Measurements from ENCODE around the gene JMJD6. TPM values are rescaled to one million over a fixed set of nuclear protein-coding genes. Genes with fewer than 3 reads are reported as not detected.

Gene JMJD6
- total and polyA plus RNA-seq, 2 of the 8 experiments (the other 6 are each of a cell fraction or from before 2014, with no cell fraction given) = 8.6 to 18.6 TPM

DNA sequence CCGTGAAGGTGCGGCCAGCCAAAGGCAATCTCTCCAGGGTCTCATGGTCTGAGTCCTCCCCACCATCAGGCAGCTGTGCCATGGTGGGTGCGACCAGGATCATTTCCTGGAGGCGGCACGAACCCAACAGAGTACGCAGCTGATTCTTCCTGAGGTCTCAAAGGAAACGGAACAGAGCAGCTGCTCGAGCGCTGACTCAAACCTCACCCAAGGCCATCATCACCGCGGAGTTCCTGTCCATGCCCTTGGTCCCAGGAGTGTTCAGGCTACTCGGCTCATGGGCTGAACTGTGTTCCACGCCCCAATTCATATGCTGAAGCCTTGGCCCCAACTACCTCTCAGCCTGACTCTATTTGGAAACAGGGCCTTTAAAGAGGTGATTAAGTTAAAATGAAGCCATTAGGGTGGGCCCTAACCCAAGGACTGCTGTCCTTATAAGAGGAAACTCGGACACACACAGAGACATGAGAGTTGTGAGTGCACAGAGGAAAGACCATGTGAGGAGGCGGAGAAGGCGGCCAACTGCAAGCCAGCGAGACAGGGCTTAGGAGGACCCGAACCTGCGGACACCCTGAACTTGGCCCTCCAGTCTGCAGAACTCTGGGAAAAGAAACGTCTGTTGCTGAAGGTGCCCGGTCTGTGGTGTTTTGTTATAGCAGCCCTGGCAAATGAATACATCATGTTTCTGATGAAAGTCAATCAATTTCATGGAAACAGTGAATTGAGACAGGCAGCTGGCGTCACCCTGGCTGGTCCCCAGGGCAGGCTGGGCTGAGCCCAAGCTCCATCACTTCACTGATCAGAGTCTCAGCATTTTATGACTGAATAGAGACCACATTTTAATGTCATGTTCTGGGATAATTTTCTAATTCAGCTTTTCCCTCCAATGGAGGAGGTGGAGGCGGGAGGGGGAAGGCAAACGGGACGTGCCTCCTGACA is 29.4 kb downstream of the JMJD6 start:
- Histone ChIP-seq H3K14ac (ENCODE audit: insufficient read length) (no peak overlapping the region), H3K18ac (ENCODE audit: extremely low read depth, low read length) (peak overlapping the region; percentile 78; the same call in 1 of the 2 replicates), H4K20me1 (replicated peaks in 1 of 2; ENCODE audit: control insufficient read depth in 1 of 2, insufficient read depth in 2 of 2, low read length in 2 of 2) (no peaks in the 10 kb centered on the region), H3K23ac (ENCODE audit: insufficient read length) (no peak overlapping the region), H2BK20ac (ENCODE audit: low read length) (no peak overlapping the region), H3K4me1 (replicated peaks in 1 of 4; ENCODE audit: control insufficient read depth in 3 of 4, insufficient read depth in 4 of 4, low read length in 3 of 4) (peaks cover 0 to 29% (median 23%) of the 10 kb centered on the region in 4 experiments; a peak in 6 of 7 replicates), H3K79me1 (ENCODE audit: low read depth, low read length) (peaks cover 3% of the 10 kb centered on the region; the same call in 1 of the 2 replicates), H2AFZ (ENCODE audit: low read length) (no peak overlapping the region), H3K9me3 (ENCODE audit: insufficient read depth in 2 of 2, low read depth in 1 of 2, low read length in 1 of 2) (no peaks in the 10 kb centered on the region), H2BK12ac (ENCODE audit: low read depth, low read length) (peak overlapping the region; percentile 6; the same call in 1 of the 2 replicates), H2BK5ac (ENCODE audit: low read depth, low read length) (no peak overlapping the region; the same call in 1 of the 2 replicates), H3K9ac (replicated peaks in 1 of 4; ENCODE audit: extremely low read depth in 1 of 4, low read depth in 3 of 4, low read length in 3 of 4) (no peak overlapping the region), H4K5ac (ENCODE audit: insufficient read length, low read depth, low read length) (no peak overlapping the region), H3K56ac (replicated peaks; ENCODE audit: insufficient read length, low read depth, low read length) (no peak overlapping the region), H3K4me3 (ENCODE audit: extremely low read depth in 1 of 4, insufficient read depth in 2 of 4, low read depth in 3 of 4, low read length in 4 of 4) (no peak overlapping the region), H2BK120ac (replicated peaks; ENCODE audit: low read depth, low read length) (peak overlapping the region; percentile 33), H2BK15ac (ENCODE audit: low read length) (peak overlapping the region; percentile 29; the same call in 1 of the 2 replicates), H3K27ac (ENCODE audit: low read depth, low read length) (no peak overlapping the region), H3K4me2 (ENCODE audit: insufficient read depth in 1 of 2, low read depth in 2 of 2, low read length in 2 of 2) (peak overlapping the region; percentile 28 to 36; a peak in 2 of 4 replicates), H3K79me2 (ENCODE audit: control insufficient read depth in 1 of 2, insufficient read depth in 2 of 2, low read length in 2 of 2) (no peaks in the 10 kb centered on the region), H4K91ac (replicated peaks; ENCODE audit: insufficient read length, low read length) (no peak overlapping the region), H3K4ac (replicated peaks; ENCODE audit: insufficient read length, low read depth, low read length) (no peak overlapping the region), H4K8ac (ENCODE audit: extremely low read depth, insufficient read depth, low read length) (no peak overlapping the region), H3K23me2 (ENCODE audit: low read depth, low read length) (no peaks in the 10 kb centered on the region), H3K36me3 (ENCODE audit: control insufficient read depth in 2 of 4, insufficient read depth in 4 of 4, low read length in 3 of 4) (no peaks in the 10 kb centered on the region), H3K27me3 (replicated peaks in 1 of 4; ENCODE audit: control insufficient read depth in 3 of 4, extremely low read depth in 1 of 4, insufficient read depth in 3 of 4, low read length in 3 of 4) (no peaks in the 10 kb centered on the region), H2AK5ac (ENCODE audit: low read depth, low read length) (0 out of 2 replicates have a peak overlapping the region, but pooled peaks have one; percentile 16)
- 87% methylated on average over 22 of the region's 25 CpGs; no CpG with 5 or more reads in 1 of the 2 experiments for WGBS, 2 experiments (ENCODE audit: extremely low coverage in 1 of 2, insufficient coverage in 1 of 2, insufficient read length in 1 of 2, insufficient replicate concordance in 2 of 2, low coverage in 1 of 2, low lambda C conversion rate in 2 of 2, missing lambda C conversion rate in 1 of 2)
- CTCF ChIA-PET (ENCODE audit: partially characterized antibody) = interaction anchor here (0.7 to 5.6 kb wide), 11 partner anchors 8 to 1300 kb away, joined by 3 to 43 read pairs (median 3); partner anchors contain the start of gene MXRA7
- DNase-seq (ENCODE audit: low read depth in 1 of 2, low spot score in 2 of 2) (no peak), FAIRE-seq (no peak)
- POLR2A ChIA-PET (ENCODE audit: partially characterized antibody) = interaction anchor here (0.5 to 1.6 kb wide), 8 partner anchors 10 to 140 kb away, joined by 3 to 7 read pairs (median 4); partner anchors contain the start of gene MXRA7
- no peak for TF ChIP-seq SP1 (IDR thresholded peaks at IDR 0.05; ENCODE audit: low read depth, low read length)
- TF ChIP-seq POLR2AphosphoS5 (IDR thresholded peaks at IDR 0.05; ENCODE audit: low read depth, low read length) = no peak
- TF ChIP-seq RNF2 (IDR thresholded peaks at IDR 0.05; ENCODE audit: borderline replicate concordance, low read depth, low read length, missing control alignments, poor library complexity, severe bottlenecking) = no peak
- no peak for TF ChIP-seq GABPA (IDR thresholded peaks at IDR 0.05; ENCODE audit: borderline replicate concordance, insufficient read depth, low read length)
- TF ChIP-seq SIN3A (conservative IDR thresholded peaks at IDR 0.05 in 1 of 2, IDR thresholded peaks at IDR 0.05 in 1 of 2; ENCODE audit: low read depth in 1 of 2, low read length in 2 of 2) = no peak
- TF ChIP-seq BCL11A (IDR thresholded peaks at IDR 0.05; ENCODE audit: low read depth in 2 of 2, low read length in 2 of 2) = no peak
- TF ChIP-seq NANOG (IDR thresholded peaks at IDR 0.05; ENCODE audit: insufficient read depth, low read depth, low read length, poor library complexity, severe bottlenecking) = no peak
- TF ChIP-seq YY1 (IDR thresholded peaks at IDR 0.05; ENCODE audit: low read depth, low read length) = no peak
- no peak for TF ChIP-seq EGR1 (IDR thresholded peaks at IDR 0.05; ENCODE audit: borderline replicate concordance, low read depth, low read length)
- no peak for TF ChIP-seq NRF1 (IDR thresholded peaks at IDR 0.05; ENCODE audit: low read depth, low read length)

Measured in H1 (cell line).